ENCODE measurements around the gene PLSCR3.
A peak's percentile ranks its signal among the peaks of the same experiment; 100 is the strongest.

The PLSCR3 gene

DNA sequence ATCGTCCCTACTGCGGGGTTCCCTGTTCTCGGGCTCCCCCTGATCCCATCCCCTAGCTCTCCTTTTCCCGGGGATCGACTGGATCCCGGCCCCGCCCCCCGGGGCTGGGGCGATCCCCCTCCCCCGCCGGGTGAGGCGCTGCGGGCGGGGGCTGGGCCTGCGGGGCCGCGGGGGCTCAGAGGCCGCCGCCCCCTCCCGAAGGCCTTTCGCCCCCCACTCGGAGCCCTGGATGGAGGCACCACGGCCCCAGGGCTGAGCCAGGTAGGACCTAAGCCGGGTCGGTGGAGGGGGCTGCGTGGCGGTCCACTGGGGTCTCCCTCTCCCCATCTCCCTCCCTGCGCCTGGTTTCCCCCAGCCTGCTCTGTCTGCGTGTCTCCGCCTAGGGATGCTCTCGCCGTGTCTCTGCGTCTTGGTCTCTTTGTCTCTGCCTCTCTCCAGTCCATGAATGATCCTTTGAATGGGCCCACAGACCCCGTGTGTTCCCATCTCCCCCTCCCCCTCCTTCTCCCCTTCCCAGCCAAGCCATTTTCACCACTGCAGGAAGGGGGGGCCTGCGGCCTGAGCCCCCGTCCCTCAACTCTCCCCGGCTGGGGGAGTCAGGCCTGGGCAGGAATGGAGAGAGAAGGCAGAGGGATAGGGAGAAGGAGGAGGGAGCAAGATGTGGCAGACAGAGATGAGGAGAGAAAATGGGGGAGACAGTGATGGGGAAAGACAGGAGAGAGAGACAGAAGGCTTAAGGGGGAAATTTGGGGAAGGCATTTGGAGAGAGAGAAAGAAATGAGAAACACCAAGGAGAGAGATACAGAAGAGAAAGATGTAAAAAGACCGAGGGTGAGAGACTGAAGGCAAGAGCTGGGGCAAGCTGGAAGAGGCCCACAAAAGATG lies 11.3 kb upstream of the PLSCR3 start:
- no peak for DNase-seq

DNA sequence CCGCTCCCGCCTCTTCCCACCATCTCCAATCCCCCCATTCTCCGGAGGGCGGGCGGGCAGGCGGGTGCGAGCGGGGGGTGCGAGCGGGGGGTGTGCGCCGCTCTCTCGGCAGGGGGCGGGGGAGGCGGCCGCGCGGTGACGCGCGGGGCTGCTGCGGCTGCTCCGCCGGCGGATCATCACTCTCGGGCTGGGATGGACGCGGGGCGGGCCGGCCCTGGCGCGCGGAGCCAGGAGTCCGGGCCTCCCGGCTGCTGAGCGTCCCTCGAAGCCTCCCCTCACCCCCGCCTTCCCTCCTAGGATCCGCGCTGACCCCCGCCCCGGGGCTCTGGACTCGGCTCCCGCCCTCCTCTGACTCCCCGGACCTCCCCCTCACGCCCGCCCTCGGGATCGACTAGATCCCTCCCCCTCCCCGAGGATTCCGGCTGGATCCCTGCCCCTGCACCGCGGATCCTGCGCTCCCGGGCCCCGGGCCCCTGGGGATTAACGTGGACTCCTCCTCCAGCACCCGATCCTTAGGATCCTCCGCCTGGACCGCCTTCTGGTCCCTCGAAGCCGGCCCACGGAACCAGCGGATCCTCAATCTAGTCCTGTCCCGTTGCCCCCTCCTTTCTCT lies 10.5 kb upstream of the PLSCR3 start:
- peak; percentile 72 for DNase-seq

GRCh38 chr17:7403977-7404736 lies 9.8 kb upstream of the PLSCR3 start, which contains the start of gene TMEM256:
TMEM256 (minus strand) TSS chr17:7404097; CDS start chr17:7404084, 13 bp downstream.
- peak; percentile 96 for DNase-seq

DNA sequence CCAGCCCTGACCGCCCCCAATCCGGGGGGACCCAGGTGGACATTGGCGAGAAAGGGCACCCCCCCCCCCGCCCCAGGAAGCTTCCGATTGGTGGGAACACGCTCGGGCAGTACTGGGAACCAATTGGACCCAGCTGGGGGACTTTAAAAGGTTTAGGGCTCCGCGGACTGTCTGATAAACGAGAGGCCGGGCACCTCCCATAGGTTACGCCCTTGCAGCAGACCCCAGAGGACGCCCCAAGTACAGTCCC lies 9.3 kb upstream of the PLSCR3 start:
- DNase-seq = no peak

DNA sequence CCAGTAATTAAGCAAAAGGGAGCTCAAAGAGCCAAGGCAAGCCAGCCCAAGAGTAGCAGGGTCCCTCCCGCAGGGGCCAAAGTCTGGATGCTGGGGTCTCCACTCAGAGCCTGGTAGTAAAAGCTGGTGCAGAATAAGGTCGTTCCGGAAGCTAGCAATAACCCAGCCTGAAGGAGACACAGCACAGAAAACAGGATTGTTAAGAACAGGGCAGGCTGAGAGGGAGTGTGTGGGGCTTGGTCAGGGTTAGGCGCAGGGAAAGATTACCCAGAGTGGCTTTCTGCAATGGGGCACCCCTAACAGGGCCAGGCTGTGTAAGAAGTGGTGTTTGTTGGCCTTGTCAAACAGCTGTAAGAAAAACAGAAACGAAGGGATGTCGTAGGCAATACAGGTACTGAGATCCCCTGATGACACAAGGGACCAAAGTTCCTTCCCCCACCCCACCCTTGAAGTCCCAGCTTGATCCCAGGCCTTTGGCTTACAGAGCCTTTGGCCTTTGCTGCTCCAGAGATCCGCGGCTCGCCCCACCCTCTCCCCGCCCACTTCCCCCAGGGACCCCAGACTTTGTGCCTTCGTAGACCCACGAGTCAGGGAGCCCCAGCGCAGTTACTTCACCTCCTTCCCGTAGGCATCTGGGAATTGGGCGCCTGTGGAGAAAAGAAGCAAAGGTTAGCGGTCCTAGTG lies 8.9 kb upstream of the PLSCR3 start:
- DNase-seq = peak; percentile 31

DNA sequence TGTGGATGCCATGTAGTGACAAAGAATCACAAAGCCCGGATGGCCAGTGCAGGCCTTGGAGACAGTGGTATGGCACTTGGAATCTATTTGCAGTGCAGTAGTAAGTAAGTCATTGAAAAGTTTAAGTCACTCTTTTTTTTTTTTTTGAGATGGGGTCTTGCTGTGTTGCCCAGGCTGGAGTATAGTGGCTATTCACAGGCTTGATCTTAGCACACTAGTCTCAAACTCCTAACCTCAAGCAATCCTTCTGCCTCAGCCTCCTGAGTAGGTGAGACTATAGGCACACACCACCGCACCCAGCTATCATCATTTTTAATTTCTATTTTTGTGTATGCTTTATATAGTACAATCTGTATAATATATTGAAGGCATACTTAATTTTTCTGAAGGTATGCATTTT lies 4.3 kb upstream of the PLSCR3 start:
- DNase-seq = no peak

- DNase-seq = no peak
These were observed 1.8 kb upstream of the PLSCR3 start for GRCh38 chr17:7396147-7396546.

DNA sequence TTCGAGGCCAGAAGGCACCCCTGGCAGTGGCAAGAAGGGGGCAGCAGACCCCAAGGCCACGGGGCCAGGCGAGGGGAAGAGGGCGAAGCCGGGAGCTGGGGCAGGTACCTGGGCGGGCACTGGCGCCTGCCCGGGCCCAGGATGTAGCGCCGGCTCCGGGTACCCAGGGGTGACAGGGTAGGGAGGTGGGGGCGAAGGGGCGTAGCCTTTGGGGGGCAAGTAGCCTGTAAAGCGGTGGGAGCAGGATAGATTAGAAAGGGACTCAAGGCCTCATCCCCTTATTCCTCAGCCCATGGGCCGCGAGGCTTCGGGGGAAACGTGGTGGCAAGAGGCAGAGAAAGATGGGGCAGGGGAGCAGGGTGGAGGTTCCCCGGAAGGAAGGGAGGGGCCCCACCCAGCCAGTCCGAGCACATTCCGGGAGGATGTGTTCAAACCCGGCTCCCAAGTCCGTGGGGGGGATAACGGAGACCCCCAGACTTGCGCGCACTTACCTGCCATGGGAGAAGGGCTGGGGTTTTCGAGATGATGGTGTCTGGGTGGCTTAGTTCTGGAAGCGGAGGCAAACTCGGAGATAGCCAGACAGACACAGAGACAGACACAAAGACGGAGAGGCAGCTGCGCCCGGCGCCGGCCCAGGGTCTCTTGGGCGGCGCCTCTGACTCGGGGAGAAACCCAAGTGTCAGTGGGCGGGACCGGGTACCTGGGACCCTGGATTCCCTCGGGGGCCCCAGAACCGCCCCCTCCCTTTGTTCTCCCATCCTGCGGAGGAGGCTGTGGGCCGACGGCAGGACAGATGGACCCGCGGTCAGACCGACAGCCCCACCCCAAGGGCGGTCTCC lies 493 bp downstream of the PLSCR3 start:
- peak; percentile 66 for DNase-seq

DNA sequence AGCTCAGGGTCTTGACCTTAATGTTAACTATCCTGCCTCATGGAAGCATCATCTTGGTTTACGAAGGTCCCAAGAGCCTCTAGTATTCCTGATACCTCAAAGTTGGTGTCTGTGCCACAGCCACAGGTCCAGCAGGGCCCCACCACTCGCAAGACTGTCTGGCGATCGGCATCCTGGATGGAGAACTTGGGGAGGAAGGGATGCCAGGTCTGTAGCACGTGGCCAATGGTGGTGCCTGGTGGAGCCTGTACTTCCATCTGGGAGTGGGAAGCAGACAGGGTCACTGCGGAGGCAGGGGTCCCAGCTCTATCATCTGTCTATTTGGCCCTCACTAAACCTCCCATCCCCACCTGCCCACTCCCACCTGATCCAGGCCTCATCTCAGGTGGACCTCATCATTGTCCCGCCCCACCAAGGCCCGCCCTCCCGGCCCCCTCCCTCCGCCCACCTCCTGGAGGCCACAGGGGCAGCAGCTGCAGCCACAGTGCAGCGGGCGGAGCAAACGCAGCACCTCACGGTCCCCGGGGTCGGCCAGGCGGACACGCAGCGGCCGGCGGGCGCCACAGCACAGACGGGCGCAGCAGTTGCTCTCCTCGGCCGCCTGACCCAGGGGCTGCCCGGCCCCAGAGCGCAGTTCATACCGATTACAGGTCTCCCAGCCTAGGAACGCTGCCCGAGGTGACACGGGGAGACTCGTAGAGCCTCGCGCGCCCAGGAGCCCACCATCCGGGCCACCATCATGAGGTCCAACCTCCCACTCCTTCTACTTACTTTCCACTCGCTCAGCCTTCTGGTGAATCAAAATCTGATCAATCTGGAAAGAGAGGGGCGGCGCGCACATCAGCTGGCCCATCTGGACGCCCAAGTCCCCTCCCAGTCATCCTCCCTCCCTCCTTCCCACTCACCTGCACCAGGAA lies 1.4 kb downstream of the PLSCR3 start:
- DNase-seq = no peak

- DNase-seq = no peak
These were observed 3.0 kb downstream of the PLSCR3 start for GRCh38 chr17:7391307-7391706.

- DNase-seq = no peak
These were observed 4.1 kb downstream of the PLSCR3 start for GRCh38 chr17:7389924-7390910.

GRCh38 chr17:7388856-7389255 lies 5.5 kb downstream of the PLSCR3 start:
- no peak for DNase-seq

DNA sequence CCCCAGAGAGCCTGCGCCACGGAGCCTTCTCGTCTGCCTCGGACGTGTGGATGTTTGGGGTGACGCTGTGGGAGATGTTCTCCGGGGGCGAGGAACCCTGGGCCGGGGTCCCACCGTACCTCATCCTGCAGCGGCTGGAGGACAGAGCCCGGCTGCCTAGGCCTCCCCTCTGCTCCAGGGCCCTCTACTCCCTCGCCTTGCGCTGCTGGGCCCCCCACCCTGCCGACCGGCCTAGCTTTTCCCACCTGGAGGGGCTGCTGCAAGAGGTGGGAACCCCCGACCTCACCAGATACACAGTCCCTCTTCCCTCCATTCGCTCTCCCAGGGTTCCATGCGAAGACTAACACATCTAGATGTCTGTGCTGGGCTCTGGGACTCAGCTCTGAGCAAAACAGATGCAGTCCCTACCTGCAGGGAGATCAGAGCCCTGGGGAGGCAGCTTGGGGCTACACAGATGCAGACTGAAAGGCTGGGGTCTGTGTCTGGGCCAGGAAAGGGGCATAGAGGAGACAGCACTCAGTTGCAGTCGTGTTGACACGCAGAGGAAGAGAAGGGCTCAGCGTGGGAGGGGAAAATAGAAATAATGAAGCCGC lies 9.7 kb downstream of the PLSCR3 start:
- DNase-seq = no peak

GRCh38 chr17:7383742-7384488 lies 10.4 kb downstream of the PLSCR3 start:
- peak; percentile 84 for DNase-seq

DNA sequence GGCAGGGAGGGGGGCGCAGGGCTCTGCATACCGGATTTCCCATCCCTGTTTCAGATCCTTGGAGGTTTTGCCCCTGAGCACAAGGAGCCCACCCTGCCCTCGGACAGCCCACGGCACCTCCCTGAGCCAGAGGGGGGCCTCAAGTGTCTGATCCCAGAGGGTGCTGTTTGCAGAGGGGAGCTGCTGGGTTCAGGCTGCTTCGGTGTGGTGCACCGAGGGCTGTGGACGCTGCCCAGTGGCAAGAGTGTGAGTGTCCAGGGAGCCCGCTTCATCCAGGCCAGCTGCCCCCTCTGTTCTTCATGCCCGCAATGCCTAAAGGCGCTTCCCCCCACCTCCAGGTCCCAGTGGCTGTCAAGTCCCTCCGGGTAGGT lies 11.0 kb downstream of the PLSCR3 start:
- no peak for DNase-seq

DNA sequence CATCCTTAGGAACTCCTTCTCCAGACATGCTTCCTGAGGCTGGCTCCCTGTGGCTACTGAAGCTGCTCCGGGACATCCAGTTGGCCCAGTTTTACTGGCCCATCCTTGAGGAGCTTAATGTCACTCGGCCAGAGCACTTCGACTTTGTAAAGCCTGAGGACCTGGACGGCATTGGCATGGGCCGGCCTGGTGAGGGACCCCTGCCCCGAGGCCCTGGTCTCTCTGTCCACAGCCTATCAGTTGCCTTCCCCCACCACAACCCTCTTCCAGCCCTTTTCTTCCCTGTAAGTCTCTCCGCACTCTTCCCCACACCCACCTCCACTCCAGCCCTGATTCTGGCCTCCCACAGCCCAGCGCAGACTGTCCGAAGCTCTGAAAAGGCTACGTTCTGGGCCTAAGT lies 11.4 kb downstream of the PLSCR3 start:
- no peak for DNase-seq

GRCh38 chr17:7380855-7381683 lies 13.3 kb downstream of the PLSCR3 start, which contains the start of gene TNK1:
TNK1 (plus strand) TSS chr17:7381089; CDS start chr17:7382927, 1,838 bp downstream.
- DNase-seq = no peak

GRCh38 chr17:7380321-7380720 lies 14.0 kb downstream of the PLSCR3 start:
- DNase-seq = no peak

Data from activated CD4-positive, alpha-beta T cell treated with anti-CD3 and anti-CD28 coated beads for 48 hours (primary cell).